ENCODE measurements around the gene SPSB2. TPM values are rescaled to one million over a fixed set of nuclear protein-coding genes. Genes with fewer than 3 reads are reported as not detected.
A peak's percentile ranks its signal among the peaks of the same experiment; 100 is the strongest.
"Not testable (repeated sequence)": the region's sequence is repeated elsewhere in the genome, so short reads cannot be mapped to it uniquely, and the experiment has no call there.

Gene SPSB2
- total RNA-seq, 1 donor from 2014 or later: 2.8 TPM

- no peak for DNase-seq
These were observed 1.8 kb downstream of the SPSB2 start for GRCh38 chr12:6871052-6871957.

GRCh38 chr12:6870304-6870703, 2.8 kb downstream of the SPSB2 start:
- DNase-seq: not testable (repeated sequence)

- DNase-seq: peak; percentile 45
These were observed 3.8 kb downstream of the SPSB2 start for GRCh38 chr12:6869049-6870021.

GRCh38 chr12:6868211-6869048, 4.7 kb downstream of the SPSB2 start:
- DNase-seq: peak; percentile 49

GRCh38 chr12:6867413-6868210, 5.5 kb downstream of the SPSB2 start, which contains the start of gene TPI1:
Gene TPI1 (plus strand): TSS chr12:6867531. CDS start chr12:6867567, 36 bp downstream.
- peak; percentile 80 for DNase-seq

GRCh38 chr12:6866920-6867412, 6.1 kb downstream of the SPSB2 start:
- no peak for DNase-seq

GRCh38 chr12:6866163-6866919, 6.8 kb downstream of the SPSB2 start:
- DNase-seq: no peak

- DNase-seq: not testable (repeated sequence)
These were observed 7.8 kb downstream of the SPSB2 start for GRCh38 chr12:6865307-6865706.

- DNase-seq: no peak
These were observed 9.3 kb downstream of the SPSB2 start for GRCh38 chr12:6863586-6864321.

GRCh38 chr12:6863033-6863432, 10.1 kb downstream of the SPSB2 start:
- no peak for DNase-seq

GRCh38 chr12:6861391-6861790, 11.7 kb downstream of the SPSB2 start:
- no peak for DNase-seq

GRCh38 chr12:6860942-6861341, 12.2 kb downstream of the SPSB2 start:
- no peak for DNase-seq

- no peak for DNase-seq
These were observed 13.0 kb downstream of the SPSB2 start for GRCh38 chr12:6860116-6860515.

- DNase-seq: no peak
These were observed 14.3 kb downstream of the SPSB2 start for GRCh38 chr12:6858799-6859198.

- no peak for DNase-seq
These were observed 17.8 kb downstream of the SPSB2 start for GRCh38 chr12:6855322-6855721.

- DNase-seq: no peak
These were observed 19.1 kb downstream of the SPSB2 start for GRCh38 chr12:6854036-6854435.

- DNase-seq: no peak
These were observed 19.5 kb downstream of the SPSB2 start for GRCh38 chr12:6853626-6854025.

- DNase-seq: peak; percentile 50
These were observed 20.3 kb downstream of the SPSB2 start for GRCh38 chr12:6852651-6853354.

All from occipital lobe (tissue), 2 donors.